ENCODE data around the gene ILDR2.

ILDR2 gene

DNA sequence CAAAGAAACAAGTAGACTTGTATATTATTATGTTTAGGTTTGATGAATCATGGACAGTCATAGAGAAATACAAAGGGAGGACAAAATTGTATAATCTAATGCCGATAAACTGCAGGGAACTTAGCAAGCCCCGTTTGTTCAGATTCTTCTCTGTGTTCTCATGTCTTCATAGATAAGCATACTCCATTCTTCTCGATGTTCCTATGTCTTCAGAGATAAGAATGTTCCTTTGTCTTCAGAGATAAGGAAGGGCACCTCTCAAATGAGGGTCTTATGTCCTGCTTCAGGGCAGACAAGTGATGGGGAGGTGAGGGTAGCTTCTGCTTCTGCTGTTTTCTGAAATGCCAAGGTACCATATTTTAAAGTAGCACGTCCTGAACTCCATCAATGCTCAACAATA lies 79.6 kb downstream of the ILDR2 start:
- no peak for TF ChIP-seq POLR2AphosphoS5 (IDR thresholded peaks at IDR 0.05; ENCODE audit: low read depth)
- TF ChIP-seq, protein P1, sequence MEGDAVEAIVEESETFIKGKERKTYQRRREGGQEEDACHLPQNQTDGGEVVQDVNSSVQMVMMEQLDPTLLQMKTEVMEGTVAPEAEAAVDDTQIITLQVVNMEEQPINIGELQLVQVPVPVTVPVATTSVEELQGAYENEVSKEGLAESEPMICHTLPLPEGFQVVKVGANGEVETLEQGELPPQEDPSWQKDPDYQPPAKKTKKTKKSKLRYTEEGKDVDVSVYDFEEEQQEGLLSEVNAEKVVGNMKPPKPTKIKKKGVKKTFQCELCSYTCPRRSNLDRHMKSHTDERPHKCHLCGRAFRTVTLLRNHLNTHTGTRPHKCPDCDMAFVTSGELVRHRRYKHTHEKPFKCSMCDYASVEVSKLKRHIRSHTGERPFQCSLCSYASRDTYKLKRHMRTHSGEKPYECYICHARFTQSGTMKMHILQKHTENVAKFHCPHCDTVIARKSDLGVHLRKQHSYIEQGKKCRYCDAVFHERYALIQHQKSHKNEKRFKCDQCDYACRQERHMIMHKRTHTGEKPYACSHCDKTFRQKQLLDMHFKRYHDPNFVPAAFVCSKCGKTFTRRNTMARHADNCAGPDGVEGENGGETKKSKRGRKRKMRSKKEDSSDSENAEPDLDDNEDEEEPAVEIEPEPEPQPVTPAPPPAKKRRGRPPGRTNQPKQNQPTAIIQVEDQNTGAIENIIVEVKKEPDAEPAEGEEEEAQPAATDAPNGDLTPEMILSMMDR (IDR thresholded peaks at IDR 0.05; ENCODE audit: insufficient read depth, low read length): no peak
- TF ChIP-seq GABPA (IDR thresholded peaks at IDR 0.05; ENCODE audit: low read depth): no peak
- TF ChIP-seq, protein P2, sequence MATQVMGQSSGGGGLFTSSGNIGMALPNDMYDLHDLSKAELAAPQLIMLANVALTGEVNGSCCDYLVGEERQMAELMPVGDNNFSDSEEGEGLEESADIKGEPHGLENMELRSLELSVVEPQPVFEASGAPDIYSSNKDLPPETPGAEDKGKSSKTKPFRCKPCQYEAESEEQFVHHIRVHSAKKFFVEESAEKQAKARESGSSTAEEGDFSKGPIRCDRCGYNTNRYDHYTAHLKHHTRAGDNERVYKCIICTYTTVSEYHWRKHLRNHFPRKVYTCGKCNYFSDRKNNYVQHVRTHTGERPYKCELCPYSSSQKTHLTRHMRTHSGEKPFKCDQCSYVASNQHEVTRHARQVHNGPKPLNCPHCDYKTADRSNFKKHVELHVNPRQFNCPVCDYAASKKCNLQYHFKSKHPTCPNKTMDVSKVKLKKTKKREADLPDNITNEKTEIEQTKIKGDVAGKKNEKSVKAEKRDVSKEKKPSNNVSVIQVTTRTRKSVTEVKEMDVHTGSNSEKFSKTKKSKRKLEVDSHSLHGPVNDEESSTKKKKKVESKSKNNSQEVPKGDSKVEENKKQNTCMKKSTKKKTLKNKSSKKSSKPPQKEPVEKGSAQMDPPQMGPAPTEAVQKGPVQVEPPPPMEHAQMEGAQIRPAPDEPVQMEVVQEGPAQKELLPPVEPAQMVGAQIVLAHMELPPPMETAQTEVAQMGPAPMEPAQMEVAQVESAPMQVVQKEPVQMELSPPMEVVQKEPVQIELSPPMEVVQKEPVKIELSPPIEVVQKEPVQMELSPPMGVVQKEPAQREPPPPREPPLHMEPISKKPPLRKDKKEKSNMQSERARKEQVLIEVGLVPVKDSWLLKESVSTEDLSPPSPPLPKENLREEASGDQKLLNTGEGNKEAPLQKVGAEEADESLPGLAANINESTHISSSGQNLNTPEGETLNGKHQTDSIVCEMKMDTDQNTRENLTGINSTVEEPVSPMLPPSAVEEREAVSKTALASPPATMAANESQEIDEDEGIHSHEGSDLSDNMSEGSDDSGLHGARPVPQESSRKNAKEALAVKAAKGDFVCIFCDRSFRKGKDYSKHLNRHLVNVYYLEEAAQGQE (IDR thresholded peaks at IDR 0.05; ENCODE audit: insufficient replicate concordance, low read depth): no peak
- H3K4me3 ChIP-seq (replicated peaks; ENCODE audit: insufficient read depth, low read length): no peak overlapping the region
- no peak overlapping the region for H3K27ac ChIP-seq (replicated peaks)
- no peak for DNase-seq (ENCODE audit: low read depth in 1 of 2, low spot score in 1 of 2)
- H3K27me3 ChIP-seq (ENCODE audit: insufficient read depth, poor library complexity, severe bottlenecking): no peaks in the 10 kb centered on the region

DNA sequence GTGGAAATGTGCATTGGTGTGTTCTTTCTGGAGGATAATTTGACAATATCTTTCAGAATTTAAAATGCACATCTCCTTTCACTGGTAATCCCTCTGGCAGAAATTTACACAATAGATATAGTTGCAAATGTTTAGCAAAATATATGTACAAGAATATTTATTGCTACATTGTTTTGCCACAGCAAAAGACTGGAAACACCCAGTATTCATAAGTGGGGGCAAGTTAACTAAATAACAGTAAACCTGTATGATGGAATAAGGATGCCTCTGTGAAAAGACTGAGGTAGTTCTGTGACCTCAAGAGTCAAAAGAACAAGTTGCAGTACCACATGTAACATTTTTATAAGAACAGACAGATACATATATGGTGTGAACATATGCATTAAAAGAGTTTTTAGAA lies 85.6 kb downstream of the ILDR2 start:
- Histone ChIP-seq H3K27ac (replicated peaks) (no peak overlapping the region), H3K27me3 (ENCODE audit: insufficient read depth, poor library complexity, severe bottlenecking) (no peaks in the 10 kb centered on the region), H3K4me3 (replicated peaks; ENCODE audit: insufficient read depth, low read length) (no peak overlapping the region)
- DNase-seq (ENCODE audit: low read depth in 1 of 2, low spot score in 1 of 2): no peak
- no peak for TF ChIP-seq POLR2AphosphoS5 (IDR thresholded peaks at IDR 0.05; ENCODE audit: low read depth)
- TF ChIP-seq GABPA (IDR thresholded peaks at IDR 0.05; ENCODE audit: low read depth): no peak
- TF ChIP-seq SPI1 (IDR thresholded peaks at IDR 0.05; ENCODE audit: borderline replicate concordance, low read depth): no peak
- TF ChIP-seq, protein P2 (IDR thresholded peaks at IDR 0.05; ENCODE audit: insufficient replicate concordance, low read depth): no peak
- TF ChIP-seq, protein P1 (IDR thresholded peaks at IDR 0.05; ENCODE audit: insufficient read depth, low read length): no peak

DNA sequence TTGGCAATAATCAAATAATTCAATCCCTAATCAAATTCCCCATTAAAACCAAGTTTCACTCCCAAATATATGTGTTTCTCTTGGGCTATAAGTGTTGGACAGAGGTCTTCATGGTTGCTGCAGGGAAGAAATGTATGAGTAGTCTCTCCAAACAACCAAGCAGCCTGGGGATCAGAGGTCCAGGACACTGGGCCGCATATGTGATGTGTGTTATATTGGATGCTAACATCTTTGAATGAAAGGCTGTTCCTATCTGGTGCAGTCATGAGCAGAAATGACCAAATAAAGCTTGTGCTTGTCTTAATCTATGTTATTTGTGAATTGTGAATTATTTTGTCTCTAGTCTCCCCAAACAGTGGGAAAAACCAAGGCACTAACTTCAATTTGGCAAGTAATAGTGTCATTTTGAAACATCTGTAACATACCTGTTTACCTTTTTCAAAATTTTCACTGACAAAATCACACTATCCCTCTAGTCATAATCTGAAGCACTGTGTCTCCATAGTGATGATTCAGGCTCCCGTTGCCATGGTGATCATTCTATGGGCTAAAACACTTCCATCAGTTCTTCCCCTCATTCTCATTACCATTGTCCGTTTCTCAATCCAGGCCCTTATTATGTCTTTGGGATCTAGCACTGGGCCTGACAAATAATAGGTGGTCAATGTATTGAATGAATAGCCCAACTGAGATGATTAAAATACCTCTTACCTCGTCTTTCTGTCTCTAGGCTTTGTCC lies 86.8 kb downstream of the ILDR2 start:
- Histone ChIP-seq H3K27me3 (ENCODE audit: insufficient read depth, poor library complexity, severe bottlenecking) (peaks cover 3% of the 10 kb centered on the region), H3K4me3 (replicated peaks; ENCODE audit: insufficient read depth, low read length) (no peak overlapping the region), H3K27ac (replicated peaks) (no peak overlapping the region)
- no peak for TF ChIP-seq SPI1 (IDR thresholded peaks at IDR 0.05; ENCODE audit: borderline replicate concordance, low read depth)
- no peak for TF ChIP-seq GABPA (IDR thresholded peaks at IDR 0.05; ENCODE audit: low read depth)
- TF ChIP-seq, protein P2 (IDR thresholded peaks at IDR 0.05; ENCODE audit: insufficient replicate concordance, low read depth): no peak
- TF ChIP-seq, protein P1 (IDR thresholded peaks at IDR 0.05; ENCODE audit: insufficient read depth, low read length): no peak
- no peak for TF ChIP-seq POLR2AphosphoS5 (IDR thresholded peaks at IDR 0.05; ENCODE audit: low read depth)
- DNase-seq (ENCODE audit: low read depth in 1 of 2, low spot score in 1 of 2): no peak
